ENCODE data around the gene FNTB. TPM values are rescaled to one million over a fixed set of nuclear protein-coding genes. Genes with fewer than 3 reads are reported as not detected.

FNTB gene
- total and polyA plus RNA-seq, 2 experiments from 2014 or later, result 8.6 to 12.5 TPM

GRCh38 chr14:65096323-65097089, 109.8 kb downstream of the FNTB start:
- no peaks in the 10 kb centered on the region for H3K9me2 ChIP-seq (ENCODE audit: insufficient read depth)
- no peak overlapping the region for H2AFZ ChIP-seq
- H3K4me1 ChIP-seq (ENCODE audit: insufficient read depth), result peaks cover 10% of the 10 kb centered on the region
- no peaks in the 10 kb centered on the region for H3K9me3 Mint-ChIP-seq
- DNase-seq (ENCODE audit: low spot score), result no peak
- H3F3A ChIP-seq (replicated peaks; ENCODE audit: low read depth), result no peaks in the 10 kb centered on the region
- H3K4me3 Mint-ChIP-seq, result no peak overlapping the region
- peaks cover 68% of the 10 kb centered on the region for H3K79me2 ChIP-seq (replicated peaks; ENCODE audit: insufficient read depth)
- peaks cover 46% of the 10 kb centered on the region for H3K36me3 Mint-ChIP-seq (ENCODE audit: low read depth)
- H3K36me3 ChIP-seq (ENCODE audit: insufficient read depth), result peaks cover 14% of the 10 kb centered on the region
- H3K4me2 ChIP-seq, result no peak overlapping the region
- no peak overlapping the region for H3K4me3 ChIP-seq
- H3K27ac ChIP-seq (ENCODE audit: low read depth), result no peak overlapping the region
- peaks cover 37% of the 10 kb centered on the region for H3K4me1 Mint-ChIP-seq
- H3K27me3 ChIP-seq (ENCODE audit: insufficient read depth), result no peaks in the 10 kb centered on the region
- peaks cover 17% of the 10 kb centered on the region for H4K20me1 ChIP-seq (replicated peaks; ENCODE audit: insufficient read depth)
- ATAC-seq, result no peak
- H3K27me3 Mint-ChIP-seq (ENCODE audit: insufficient read depth, low read depth, poor library complexity), result peaks cover 2% of the 10 kb centered on the region
- TF ChIP-seq REST (IDR thresholded peaks at IDR 0.05; ENCODE audit: unreplicated experiment), result no peak
- TF ChIP-seq ZNF114 (CRISPR knock-in tag; IDR thresholded peaks at IDR 0.05), result no peak
- no peak for TF ChIP-seq CTCF (conservative IDR thresholded peaks at IDR 0.05; ENCODE audit: low read depth in 2 of 2)
- no peak for TF ChIP-seq POLR2AphosphoS5 (IDR thresholded peaks at IDR 0.05; ENCODE audit: low read depth)
- TF ChIP-seq ZNF331 (CRISPR knock-in tag; IDR thresholded peaks at IDR 0.05; ENCODE audit: low read depth), result no peak
- no peak for TF ChIP-seq EZH2phosphoT487 (IDR thresholded peaks at IDR 0.05; ENCODE audit: unreplicated experiment)
- TF ChIP-seq EZH2 (IDR thresholded peaks at IDR 0.05; ENCODE audit: low read depth, unreplicated experiment), result no peak
- TF ChIP-seq JUNB (IDR thresholded peaks at IDR 0.05; ENCODE audit: unreplicated experiment), result no peak
- no peak for TF ChIP-seq STAT1 (IDR thresholded peaks at IDR 0.05; ENCODE audit: unreplicated experiment)
- TF ChIP-seq NANOG (IDR thresholded peaks at IDR 0.05; ENCODE audit: borderline replicate concordance), result no peak
- no peak for TF ChIP-seq ETS1 (IDR thresholded peaks at IDR 0.05)
- TF ChIP-seq ZNF462 (CRISPR knock-in tag; IDR thresholded peaks at IDR 0.05), result no peak
- no peak for TF ChIP-seq CREB1 (CRISPR knock-in tag; IDR thresholded peaks at IDR 0.05; ENCODE audit: low read depth)
- H3K27ac Mint-ChIP-seq, result no peak overlapping the region

Measured in GM23338 (cell line).